ENCODE measurements around the gene PRKCH.

DNA sequence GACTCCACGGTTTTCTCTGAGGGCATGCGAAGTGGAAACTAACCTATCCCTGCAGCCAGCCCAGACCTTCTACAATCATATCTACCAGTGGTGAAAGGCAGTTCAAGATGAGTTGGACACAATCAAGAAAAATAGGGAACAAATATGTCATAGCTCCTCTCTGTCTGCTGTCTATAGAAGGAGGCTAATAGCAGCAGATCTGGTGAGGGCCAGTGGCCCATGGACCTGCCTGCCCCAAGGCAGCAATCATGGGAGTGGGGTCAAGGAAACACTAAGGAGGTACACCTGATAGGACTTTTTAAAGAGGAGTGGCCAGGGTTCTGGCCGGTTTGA, 149.5 kb downstream of the PRKCH start:
- no peak for TF ChIP-seq MAFK (IDR thresholded peaks at IDR 0.05; ENCODE audit: partially characterized antibody)
- TF ChIP-seq MYC (IDR thresholded peaks at IDR 0.05; ENCODE audit: borderline replicate concordance, low read length): no peak
- no peak for TF ChIP-seq POLR2A (IDR thresholded peaks at IDR 0.05; ENCODE audit: low read length)
- TF ChIP-seq, protein P1, sequence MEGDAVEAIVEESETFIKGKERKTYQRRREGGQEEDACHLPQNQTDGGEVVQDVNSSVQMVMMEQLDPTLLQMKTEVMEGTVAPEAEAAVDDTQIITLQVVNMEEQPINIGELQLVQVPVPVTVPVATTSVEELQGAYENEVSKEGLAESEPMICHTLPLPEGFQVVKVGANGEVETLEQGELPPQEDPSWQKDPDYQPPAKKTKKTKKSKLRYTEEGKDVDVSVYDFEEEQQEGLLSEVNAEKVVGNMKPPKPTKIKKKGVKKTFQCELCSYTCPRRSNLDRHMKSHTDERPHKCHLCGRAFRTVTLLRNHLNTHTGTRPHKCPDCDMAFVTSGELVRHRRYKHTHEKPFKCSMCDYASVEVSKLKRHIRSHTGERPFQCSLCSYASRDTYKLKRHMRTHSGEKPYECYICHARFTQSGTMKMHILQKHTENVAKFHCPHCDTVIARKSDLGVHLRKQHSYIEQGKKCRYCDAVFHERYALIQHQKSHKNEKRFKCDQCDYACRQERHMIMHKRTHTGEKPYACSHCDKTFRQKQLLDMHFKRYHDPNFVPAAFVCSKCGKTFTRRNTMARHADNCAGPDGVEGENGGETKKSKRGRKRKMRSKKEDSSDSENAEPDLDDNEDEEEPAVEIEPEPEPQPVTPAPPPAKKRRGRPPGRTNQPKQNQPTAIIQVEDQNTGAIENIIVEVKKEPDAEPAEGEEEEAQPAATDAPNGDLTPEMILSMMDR (IDR thresholded peaks at IDR 0.05): no peak
- no peak for TF ChIP-seq KDM1A (IDR thresholded peaks at IDR 0.05; ENCODE audit: low read depth)
- TF ChIP-seq RNF2 (IDR thresholded peaks at IDR 0.05; ENCODE audit: borderline replicate concordance, low read depth): no peak
- no peak for TF ChIP-seq CHD2 (IDR thresholded peaks at IDR 0.05; ENCODE audit: low read length, partially characterized antibody)
- no peak for TF ChIP-seq RFX5 (IDR thresholded peaks at IDR 0.05)
- TF ChIP-seq, protein P2, sequence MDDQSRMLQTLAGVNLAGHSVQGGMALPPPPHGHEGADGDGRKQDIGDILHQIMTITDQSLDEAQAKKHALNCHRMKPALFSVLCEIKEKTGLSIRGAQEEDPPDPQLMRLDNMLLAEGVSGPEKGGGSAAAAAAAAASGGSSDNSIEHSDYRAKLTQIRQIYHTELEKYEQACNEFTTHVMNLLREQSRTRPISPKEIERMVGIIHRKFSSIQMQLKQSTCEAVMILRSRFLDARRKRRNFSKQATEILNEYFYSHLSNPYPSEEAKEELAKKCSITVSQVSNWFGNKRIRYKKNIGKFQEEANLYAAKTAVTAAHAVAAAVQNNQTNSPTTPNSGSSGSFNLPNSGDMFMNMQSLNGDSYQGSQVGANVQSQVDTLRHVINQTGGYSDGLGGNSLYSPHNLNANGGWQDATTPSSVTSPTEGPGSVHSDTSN (IDR thresholded peaks at IDR 0.05): no peak
- no peak for TF ChIP-seq CHD4 (IDR thresholded peaks at IDR 0.05; ENCODE audit: borderline replicate concordance)

Measured in A549 (cell line).